Duodenal mucosa (tissue), 2 donors: ENCODE results near the gene RAI14.
"Not testable (repeated sequence)": the region's sequence is repeated elsewhere in the genome, so short reads cannot be mapped to it uniquely, and the experiment has no call there.

ENCODE experiments used
- H3K27ac ChIP-seq: one replicate; pipeline ENCODE4 v1.7.0; 2013; ENCODE audit warnings: low read depth, low read length
- H3K27me3 ChIP-seq, 2 donors: one replicate each; pipeline ENCODE4 v1.7.0; 2013; ENCODE audit warnings: low read length in 2 of 2, control low read depth in 1 of 2; ENCODE audit not compliant: insufficient read depth in 2 of 2, control insufficient read depth in 1 of 2
- H3K36me3 ChIP-seq, 2 donors: one replicate each; pipeline ENCODE4 v1.7.0; 2013; ENCODE audit warnings: low read length in 2 of 2, control low read depth in 1 of 2; ENCODE audit not compliant: insufficient read depth in 2 of 2, control insufficient read depth in 1 of 2
- H3K4me1 ChIP-seq, 2 donors: one replicate each; pipeline ENCODE4 v1.7.0; 2013; ENCODE audit warnings: low read length in 2 of 2, control low read depth in 1 of 2; ENCODE audit not compliant: insufficient read depth in 2 of 2, control insufficient read depth in 1 of 2
- H3K4me3 ChIP-seq, 2 donors: one replicate each; pipeline ENCODE4 v1.7.0; 2013; ENCODE audit warnings: low read length in 2 of 2, low read depth in 1 of 2
- H3K9ac ChIP-seq, 2 donors: one replicate each; pipeline ENCODE4 v1.7.0; 2013; ENCODE audit warnings: low read length in 2 of 2, low read depth in 1 of 2
- H3K9me3 ChIP-seq, 2 donors: one replicate each; pipeline ENCODE4 v1.7.0; 2013; ENCODE audit warnings: low read length in 2 of 2, control low read depth in 1 of 2; ENCODE audit not compliant: control insufficient read depth in 1 of 2

The RAI14 gene

GRCh38 chr5:34827588-34828506 is 171.7 kb downstream of the RAI14 start:
- Histone ChIP-seq H3K9me3 (no peaks in the 10 kb centered on the region), H3K4me1 (no peaks in the 10 kb centered on the region), H3K27me3 (no peaks in the 10 kb centered on the region), H3K9ac (no peak overlapping the region), H3K4me3 (no peak overlapping the region), H3K36me3 (peaks cover 0 to 5% of the 10 kb centered on the region in 2 donors), H3K27ac (no peak overlapping the region)

- not testable (repeated sequence) for H3K4me3 ChIP-seq, H3K9ac ChIP-seq, H3K9me3 ChIP-seq, H3K27ac ChIP-seq, H3K4me1 ChIP-seq, H3K36me3 ChIP-seq, H3K27me3 ChIP-seq
These were observed 174.7 kb downstream of the RAI14 start for GRCh38 chr5:34830827-34831226.

GRCh38 chr5:34831303-34831702 is 175.2 kb downstream of the RAI14 start:
- Histone ChIP-seq H3K27ac (no peak overlapping the region), H3K36me3 (peaks cover 0 to 5% of the 10 kb centered on the region in 2 donors), H3K4me1 (no peaks in the 10 kb centered on the region), H3K27me3 (no peaks in the 10 kb centered on the region), H3K9me3 (no peaks in the 10 kb centered on the region), H3K4me3 (no peak overlapping the region), H3K9ac (no peak overlapping the region)

- no peak overlapping the region for H3K9ac ChIP-seq
- H3K36me3 ChIP-seq, result peaks cover 0 to under 1% of the 10 kb centered on the region in 2 donors
- H3K27me3 ChIP-seq, result no peaks in the 10 kb centered on the region
- no peaks in the 10 kb centered on the region for H3K4me1 ChIP-seq
- H3K9me3 ChIP-seq, result no peaks in the 10 kb centered on the region
- H3K27ac ChIP-seq, result no peak overlapping the region
- H3K4me3 ChIP-seq, result no peak overlapping the region
These were observed 176.4 kb downstream of the RAI14 start for GRCh38 chr5:34832568-34832967.

- H3K27me3 ChIP-seq, result no peaks in the 10 kb centered on the region
- no peak overlapping the region for H3K27ac ChIP-seq
- no peaks in the 10 kb centered on the region for H3K4me1 ChIP-seq
- no peaks in the 10 kb centered on the region for H3K9me3 ChIP-seq
- no peak overlapping the region for H3K9ac ChIP-seq
- H3K36me3 ChIP-seq, result no peaks in the 10 kb centered on the region
- no peak overlapping the region for H3K4me3 ChIP-seq
These were observed 177.0 kb downstream of the RAI14 start for GRCh38 chr5:34833090-34833489.

GRCh38 chr5:34833976-34834793 is 178.1 kb downstream of the RAI14 start:
- Histone ChIP-seq H3K9ac (no peak overlapping the region), H3K4me3 (no peak overlapping the region), H3K36me3 (no peaks in the 10 kb centered on the region), H3K9me3 (no peaks in the 10 kb centered on the region), H3K27me3 (no peaks in the 10 kb centered on the region), H3K4me1 (no peaks in the 10 kb centered on the region), H3K27ac (no peak overlapping the region)

GRCh38 chr5:34834794-34835089 is 178.6 kb downstream of the RAI14 start:
- no peak overlapping the region for H3K9ac ChIP-seq
- H3K27me3 ChIP-seq, result no peaks in the 10 kb centered on the region
- H3K9me3 ChIP-seq, result no peaks in the 10 kb centered on the region
- peaks cover 0 to 4% of the 10 kb centered on the region in 2 donors for H3K4me1 ChIP-seq
- H3K36me3 ChIP-seq, result no peaks in the 10 kb centered on the region
- H3K4me3 ChIP-seq, result no peak overlapping the region
- no peak overlapping the region for H3K27ac ChIP-seq

GRCh38 chr5:34835664-34836063 is 179.5 kb downstream of the RAI14 start:
- Histone ChIP-seq H3K9ac (no peak overlapping the region), H3K4me3 (no peak overlapping the region), H3K27me3 (no peaks in the 10 kb centered on the region), H3K36me3 (no peaks in the 10 kb centered on the region), H3K9me3 (no peaks in the 10 kb centered on the region), H3K4me1 (peaks cover 0 to 4% of the 10 kb centered on the region in 2 donors), H3K27ac (no peak overlapping the region)

GRCh38 chr5:34838785-34839714 is 182.9 kb downstream of the RAI14 start, which contains the start of gene TTC23L:
Gene TTC23L, plus strand, starts transcription at chr5:34839164. Its CDS starts 1,508 bp downstream, at chr5:34840672.
- H3K9ac ChIP-seq, result peak within 1 kb of the TSS; percentile 66 to 72
- H3K36me3 ChIP-seq, result no peaks in the 10 kb centered on the region
- H3K27me3 ChIP-seq, result no peaks in the 10 kb centered on the region
- peak within 1 kb of the TSS; percentile 76 to 84 for H3K4me3 ChIP-seq
- no peaks in the 10 kb centered on the region for H3K9me3 ChIP-seq
- H3K4me1 ChIP-seq, result peaks cover 0 to 4% of the 10 kb centered on the region in 2 donors
- peak within 1 kb of the TSS; percentile 49 for H3K27ac ChIP-seq
